ENCODE measurements around the gene STT3B. TPM values are rescaled to one million over a fixed set of nuclear protein-coding genes. Genes with fewer than 3 reads are reported as not detected.
"Not testable (repeated sequence)": the region's sequence is repeated elsewhere in the genome, so short reads cannot be mapped to it uniquely, and the experiment has no call there.

STT3B gene
- polyA plus RNA-seq, 4 donors, result 154 to 212 (median 199) TPM

GRCh38 chr3:31581660-31582059, 48.9 kb downstream of the STT3B start:
- DNase-seq (ENCODE audit: low read depth in 4 of 4, low spot score in 3 of 4), result no peak

GRCh38 chr3:31589228-31589627, 56.5 kb downstream of the STT3B start:
- no peak for DNase-seq (ENCODE audit: low read depth in 4 of 4, low spot score in 3 of 4)

- DNase-seq (ENCODE audit: low read depth in 4 of 4, low spot score in 3 of 4), result no peak
Measured at GRCh38 chr3:31590650-31591049, 57.9 kb downstream of the STT3B start.

- DNase-seq (ENCODE audit: low read depth in 4 of 4, low spot score in 3 of 4), result no peak
Measured at GRCh38 chr3:31592764-31593163, 60.0 kb downstream of the STT3B start.

GRCh38 chr3:31596176-31596575, 63.5 kb downstream of the STT3B start:
- no peak for DNase-seq (ENCODE audit: low read depth in 4 of 4, low spot score in 3 of 4)

- DNase-seq (ENCODE audit: low read depth in 4 of 4, low spot score in 3 of 4), result no peak
Measured at GRCh38 chr3:31600431-31600830, 67.7 kb downstream of the STT3B start.

- not testable (repeated sequence) for DNase-seq (ENCODE audit: low read depth in 4 of 4, low spot score in 3 of 4)
Measured at GRCh38 chr3:31605333-31605732, 72.6 kb downstream of the STT3B start.

- DNase-seq (ENCODE audit: low read depth in 4 of 4, low spot score in 3 of 4), result no peak
Measured at GRCh38 chr3:31606453-31606852, 73.7 kb downstream of the STT3B start.

GRCh38 chr3:31610700-31611275, 78.1 kb downstream of the STT3B start:
- peak in 2 of 4 donors; percentile 5 to 10 for DNase-seq (ENCODE audit: low read depth in 4 of 4, low spot score in 3 of 4)

- no peak for DNase-seq (ENCODE audit: low read depth in 4 of 4, low spot score in 3 of 4)
Measured at GRCh38 chr3:31613177-31613576, 80.5 kb downstream of the STT3B start.

GRCh38 chr3:31613654-31614053, 80.9 kb downstream of the STT3B start:
- DNase-seq (ENCODE audit: low read depth in 4 of 4, low spot score in 3 of 4), result no peak

- DNase-seq (ENCODE audit: low read depth in 4 of 4, low spot score in 3 of 4), result no peak
Measured at GRCh38 chr3:31614162-31614921, 81.6 kb downstream of the STT3B start.

- no peak for DNase-seq (ENCODE audit: low read depth in 4 of 4, low spot score in 3 of 4)
Measured at GRCh38 chr3:31615071-31615875, 82.5 kb downstream of the STT3B start.

- DNase-seq (ENCODE audit: low read depth in 4 of 4, low spot score in 3 of 4), result no peak
Measured at GRCh38 chr3:31616711-31617110, 84.0 kb downstream of the STT3B start.

- DNase-seq (ENCODE audit: low read depth in 4 of 4, low spot score in 3 of 4), result no peak
Measured at GRCh38 chr3:31620656-31621055, 87.9 kb downstream of the STT3B start.

GRCh38 chr3:31621314-31621713, 88.6 kb downstream of the STT3B start:
- DNase-seq (ENCODE audit: low read depth in 4 of 4, low spot score in 3 of 4), result no peak

- DNase-seq (ENCODE audit: low read depth in 4 of 4, low spot score in 3 of 4), result no peak
Measured at GRCh38 chr3:31622636-31623288, 90.0 kb downstream of the STT3B start.

- DNase-seq (ENCODE audit: low read depth in 4 of 4, low spot score in 3 of 4), result no peak
Measured at GRCh38 chr3:31624083-31624709, 91.5 kb downstream of the STT3B start.

GRCh38 chr3:31625358-31625757, 92.6 kb downstream of the STT3B start:
- DNase-seq (ENCODE audit: low read depth in 4 of 4, low spot score in 3 of 4), result no peak

- no peak for DNase-seq (ENCODE audit: low read depth in 4 of 4, low spot score in 3 of 4)
Measured at GRCh38 chr3:31629054-31629453, 96.3 kb downstream of the STT3B start.

- no peak for DNase-seq (ENCODE audit: low read depth in 4 of 4, low spot score in 3 of 4)
Measured at GRCh38 chr3:31634476-31634875, 101.8 kb downstream of the STT3B start.
